SIG-M5 treated with dmso at 0.1 percent for 504 hours (cell line): ENCODE data around the gene ADORA2B.
"Not testable (repeated sequence)": the region's sequence is repeated elsewhere in the genome, so short reads cannot be mapped to it uniquely, and the experiment has no call there.

Experiments used
- DNase-seq: peaks from one replicate; lab custom pipeline; 2025; ENCODE audit not compliant: unreplicated experiment; lab: John Stamatoyannopoulos, UW

The ADORA2B gene

DNA sequence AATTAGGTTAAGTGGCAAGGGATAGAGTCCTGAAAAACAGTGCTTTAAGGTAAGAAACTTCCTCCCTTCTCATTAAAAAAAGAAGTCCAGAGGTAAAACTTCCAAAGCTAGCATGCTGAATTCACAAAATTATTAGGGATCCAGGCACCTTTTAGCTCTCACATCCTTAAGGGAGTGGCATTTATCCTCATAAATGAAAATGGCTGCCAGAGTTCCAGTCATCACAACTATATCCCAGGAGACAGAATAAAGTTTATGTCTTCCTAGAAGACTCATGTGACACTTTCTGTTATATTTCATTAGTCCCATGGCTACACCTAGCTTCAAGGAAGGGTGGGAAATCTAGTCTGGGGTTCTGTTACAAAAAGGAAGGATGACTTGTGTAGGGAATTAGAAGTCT, 23.3 kb upstream of the ADORA2B start:
- DNase-seq = no peak

DNA sequence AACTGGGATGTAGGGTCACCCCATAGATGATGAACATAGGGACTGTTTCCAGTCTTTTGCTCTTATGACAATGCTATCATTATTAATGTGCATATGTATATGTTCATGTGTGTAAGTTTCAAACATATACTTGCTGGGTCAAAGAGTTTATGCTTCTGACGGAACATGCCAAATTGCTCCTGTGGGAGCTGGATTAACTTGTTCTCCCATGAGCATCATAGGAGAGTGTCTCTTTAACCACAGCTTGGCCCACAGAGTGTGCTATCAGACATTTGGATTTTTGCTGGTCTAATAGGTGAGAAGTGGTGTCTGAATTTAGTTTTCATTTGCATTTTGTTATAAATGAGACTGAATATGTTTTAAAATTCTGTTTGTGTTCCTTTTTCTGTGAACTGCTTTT, 22.3 kb upstream of the ADORA2B start:
- DNase-seq = no peak

DNA sequence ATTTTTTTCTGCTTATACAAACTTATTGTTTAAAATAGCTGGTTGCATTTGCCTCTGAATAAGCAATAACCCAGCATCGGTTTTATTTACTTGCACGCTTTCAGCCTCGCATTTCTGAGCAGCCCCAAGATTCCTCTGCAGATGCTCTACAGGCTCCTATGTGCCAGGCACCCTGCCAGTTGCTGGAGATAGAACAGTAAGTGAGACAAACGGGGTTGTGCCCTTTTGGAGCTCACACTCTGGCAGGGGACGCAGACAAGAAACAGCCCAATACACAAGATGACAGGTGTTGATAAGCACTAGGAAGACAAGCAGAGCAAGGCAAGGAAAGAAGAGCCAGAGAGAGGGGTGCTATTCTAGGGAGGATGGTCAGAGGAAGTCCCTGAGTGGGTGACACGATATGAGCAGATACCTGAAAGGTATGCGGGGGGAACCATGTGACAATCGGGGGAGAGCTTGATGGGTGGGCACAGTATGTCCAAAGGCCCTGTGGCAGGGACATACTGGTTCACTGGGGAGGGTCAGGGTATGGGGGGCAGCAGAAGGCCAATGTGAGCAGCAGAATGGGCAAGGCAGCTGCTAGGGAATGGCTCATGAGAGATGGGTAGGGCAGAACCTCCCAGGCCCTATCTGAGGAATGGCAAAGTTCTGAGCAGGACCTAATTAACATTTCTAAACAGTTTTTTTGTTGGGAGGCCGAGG, 18.7 kb upstream of the ADORA2B start:
- DNase-seq = no peak

DNA sequence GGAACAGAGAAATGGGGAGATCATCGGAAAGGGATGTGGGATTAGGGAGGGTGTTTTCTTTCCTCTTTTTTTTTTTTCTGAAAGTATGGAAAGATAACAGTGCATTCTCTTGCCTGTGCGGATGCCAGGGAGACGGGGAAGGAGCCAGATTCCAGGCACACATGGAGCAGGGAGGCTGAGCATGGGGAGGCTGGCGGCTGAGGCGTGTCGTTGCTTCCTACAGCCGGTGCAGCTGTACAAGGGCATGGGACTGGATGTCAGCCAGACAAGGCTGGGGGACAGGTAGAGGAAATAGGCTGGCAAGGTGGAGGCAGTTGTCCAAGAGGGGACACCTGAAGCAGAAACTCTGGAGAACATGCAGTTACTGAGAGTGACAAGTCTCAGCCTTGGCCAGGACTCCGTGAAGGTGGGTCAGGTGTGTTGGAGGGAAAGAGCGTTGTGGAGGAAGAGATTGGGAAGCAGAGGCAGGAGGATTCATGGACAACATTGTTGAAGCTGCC, 16.6 kb upstream of the ADORA2B start:
- DNase-seq = no peak

DNA sequence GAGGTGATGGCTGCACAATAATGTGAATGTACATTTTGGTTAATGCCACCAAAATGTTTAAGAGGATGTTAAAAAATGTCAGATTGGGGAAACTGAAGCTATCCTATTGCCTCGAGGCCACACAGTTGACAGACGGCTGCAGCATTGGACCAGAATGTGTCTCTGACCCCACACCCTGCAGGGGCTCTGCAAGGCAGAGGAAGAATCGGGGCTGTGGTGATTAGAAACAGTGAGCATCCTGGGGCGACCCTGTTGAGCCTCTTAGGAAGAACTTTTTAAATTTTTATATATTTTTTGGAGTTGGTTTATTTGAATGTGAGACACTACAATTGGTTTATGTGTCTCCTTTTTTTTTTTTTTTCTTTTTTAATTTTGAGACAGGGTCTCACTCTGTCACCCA, 15.0 kb upstream of the ADORA2B start:
- DNase-seq = no peak

DNA sequence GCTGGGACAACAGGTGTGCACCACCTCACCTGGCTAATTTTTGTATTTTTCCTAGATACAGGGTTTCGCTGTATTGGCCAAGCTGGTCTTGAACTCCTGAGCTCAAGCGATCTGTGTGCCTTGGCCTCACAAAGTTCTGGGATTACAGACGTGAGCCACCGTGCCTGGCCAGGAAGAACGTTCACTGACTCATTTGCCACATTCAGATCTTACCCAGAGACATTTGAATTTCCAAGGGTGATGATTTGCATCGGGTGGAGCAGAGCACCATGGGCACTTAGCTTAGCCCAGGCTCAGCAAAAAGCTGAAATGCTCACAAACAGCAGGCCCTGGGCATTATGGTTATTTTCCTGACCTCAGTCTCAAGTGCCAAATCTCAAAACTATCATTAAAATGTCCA, 14.5 kb upstream of the ADORA2B start:
- no peak for DNase-seq

DNA sequence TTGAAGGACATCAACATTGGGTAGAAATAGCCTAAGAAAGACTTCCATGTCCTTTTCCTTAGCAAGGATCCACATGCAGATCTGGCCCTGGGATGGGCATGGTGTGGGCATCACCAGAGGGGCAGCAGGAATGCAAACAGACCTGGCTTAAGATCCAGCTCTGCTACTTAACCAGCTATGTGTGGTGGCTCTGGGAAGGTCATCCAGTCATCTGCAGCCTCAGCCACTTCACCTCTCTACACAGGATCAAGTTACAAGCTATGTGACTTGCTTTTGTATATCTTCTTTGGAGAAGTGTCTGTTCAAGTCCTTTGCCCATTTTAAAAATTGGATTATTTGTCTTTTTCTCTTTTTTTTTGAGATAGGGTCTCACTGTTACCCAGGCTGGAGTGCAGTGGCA, 13.5 kb upstream of the ADORA2B start:
- no peak for DNase-seq

DNA sequence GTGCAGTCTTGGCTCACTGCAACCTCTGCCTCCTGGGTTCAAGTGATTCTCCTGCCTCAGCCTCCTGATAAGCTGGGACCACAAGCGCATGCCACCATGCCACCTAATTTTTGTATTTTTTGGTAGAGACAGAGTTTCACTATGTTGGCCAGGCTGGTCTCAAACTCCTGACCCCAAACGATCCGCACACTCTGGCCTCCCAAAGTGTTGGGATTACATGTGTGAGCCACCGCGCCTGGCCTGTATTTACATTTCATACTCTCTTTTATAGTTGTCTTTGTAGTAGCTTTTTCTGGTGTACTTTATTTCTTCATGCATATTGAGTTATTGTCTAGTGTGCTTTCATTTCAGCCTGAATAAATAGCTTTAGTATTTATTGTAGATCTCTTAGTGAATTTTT, 10.1 kb upstream of the ADORA2B start:
- DNase-seq = no peak

DNA sequence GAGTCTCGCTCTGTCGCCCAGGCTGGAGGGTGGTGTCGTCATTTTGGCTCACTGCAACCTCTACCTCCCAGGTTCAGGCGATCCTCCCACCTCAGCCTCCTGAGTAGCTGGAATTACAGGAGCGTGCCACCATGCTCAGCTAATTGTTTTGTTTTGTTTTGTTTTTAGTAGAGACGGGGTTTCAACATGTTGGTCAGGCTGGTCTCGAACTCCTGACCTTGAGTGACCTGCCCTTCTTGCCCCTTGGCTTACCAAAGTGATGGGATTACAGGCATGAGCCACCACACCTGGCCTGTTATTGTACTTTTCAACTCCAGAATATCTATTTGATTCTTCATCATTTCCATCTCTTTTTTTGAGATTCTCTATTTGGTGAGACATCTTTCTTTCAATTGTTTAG, 9.0 kb upstream of the ADORA2B start:
- no peak for DNase-seq

DNA sequence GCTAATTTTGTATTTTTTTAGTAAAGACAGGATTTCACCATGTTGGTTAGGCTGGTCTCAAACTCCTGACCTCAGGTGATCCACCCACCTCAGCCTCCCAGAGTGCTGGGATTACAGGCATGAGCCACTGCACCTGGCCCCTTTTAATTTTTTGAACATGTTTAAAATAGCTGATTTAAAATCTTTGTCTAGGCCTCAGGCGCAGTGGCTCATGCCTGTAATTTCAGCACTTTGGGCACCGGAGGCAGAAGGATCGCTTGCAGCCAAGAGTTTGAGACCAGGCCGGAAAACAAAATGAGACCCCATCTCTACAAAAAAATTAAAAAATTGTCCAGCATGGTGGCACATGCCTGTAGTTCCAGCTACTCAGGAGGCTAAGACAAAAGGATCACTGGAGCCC, 8.4 kb upstream of the ADORA2B start:
- not testable (repeated sequence) for DNase-seq

DNA sequence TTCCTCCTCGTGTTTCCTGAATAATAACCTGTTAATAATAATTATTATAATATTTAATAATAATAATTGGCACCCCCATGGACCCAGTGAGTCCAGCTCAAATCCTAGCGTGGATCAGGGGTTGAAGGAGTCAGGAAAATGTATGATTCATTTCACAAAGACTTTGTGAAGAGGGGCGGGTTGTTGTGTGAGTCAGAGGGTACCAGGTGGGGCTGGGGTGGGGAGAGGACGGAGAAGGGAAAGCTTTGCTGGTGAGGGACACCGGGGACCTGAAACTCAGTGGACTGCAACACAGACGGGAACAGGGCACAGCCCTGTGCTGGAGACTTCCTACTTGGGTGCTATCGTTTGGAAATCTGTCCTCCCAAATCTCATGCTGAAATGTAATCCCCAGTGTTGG, 3.1 kb upstream of the ADORA2B start:
- DNase-seq = no peak

DNA sequence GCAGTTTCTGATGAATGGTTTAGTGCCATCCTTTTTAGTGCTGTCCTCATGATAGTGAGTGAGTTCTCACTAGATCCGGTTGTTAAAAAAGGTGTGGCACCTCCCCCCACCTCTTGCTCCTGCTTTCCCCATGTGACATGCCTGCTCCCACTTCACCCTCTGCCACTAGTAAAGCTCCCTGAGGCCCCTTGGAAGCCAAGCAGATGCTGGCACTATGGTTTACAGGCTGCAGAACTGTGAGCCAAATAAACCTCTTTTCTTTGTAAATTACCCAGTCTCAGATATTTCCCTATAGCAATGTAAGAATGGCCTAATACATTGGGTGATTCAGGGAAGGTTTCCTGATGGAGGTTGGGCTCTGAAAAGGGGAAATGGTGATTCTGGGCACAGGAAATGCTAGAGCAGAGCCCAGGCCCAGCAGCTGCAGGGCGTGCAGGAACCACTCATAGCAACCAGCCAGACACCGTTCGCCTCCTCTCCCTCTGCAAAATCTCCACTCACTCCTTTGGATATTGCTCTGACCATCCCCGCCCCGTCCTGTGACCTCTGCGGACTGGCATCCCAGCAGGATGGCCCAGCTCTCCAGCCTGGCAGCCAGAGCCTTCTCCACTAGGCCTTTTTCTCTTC, 2.6 kb upstream of the ADORA2B start:
- DNase-seq = peak; percentile 79

DNA sequence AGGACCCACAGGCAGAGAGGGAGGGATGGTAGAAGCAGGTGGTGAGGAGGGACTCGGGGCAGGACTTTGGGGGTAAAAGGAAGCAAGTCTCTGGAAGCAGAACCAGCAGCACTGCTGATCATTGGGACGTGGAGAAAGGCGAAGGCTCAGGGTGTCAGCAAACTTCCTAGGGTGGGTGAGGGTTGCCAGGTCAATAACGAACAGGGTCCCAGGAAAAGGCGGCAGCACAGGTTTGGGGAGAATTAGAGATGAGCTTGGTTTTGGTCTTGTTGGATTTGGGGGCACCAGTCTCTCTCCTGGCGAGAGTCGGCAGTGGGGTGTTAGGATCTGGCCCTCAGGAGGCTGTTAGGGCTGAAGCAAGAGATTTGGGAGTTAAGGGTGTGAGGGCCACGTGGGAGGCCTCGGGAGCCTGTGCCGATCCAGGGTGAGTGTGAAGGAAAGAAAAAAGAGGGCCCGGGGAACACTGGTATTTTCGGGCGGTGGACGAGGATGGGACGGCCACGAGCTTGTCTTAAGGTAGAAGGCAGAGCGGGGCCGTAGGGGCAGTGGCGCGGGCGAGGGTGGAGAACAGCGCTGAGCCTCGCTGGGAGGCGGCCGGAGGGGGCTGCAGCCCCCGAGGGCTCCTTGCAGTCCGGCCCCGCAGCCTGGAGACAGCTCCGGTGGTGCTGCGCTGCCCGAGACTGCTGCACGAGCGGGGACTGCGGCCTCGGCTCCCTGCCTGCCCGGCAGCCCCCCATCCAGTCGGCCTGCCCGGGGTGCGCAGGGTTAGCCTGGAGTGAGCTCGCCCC, 765 bp upstream of the ADORA2B start:
- DNase-seq = no peak

DNA sequence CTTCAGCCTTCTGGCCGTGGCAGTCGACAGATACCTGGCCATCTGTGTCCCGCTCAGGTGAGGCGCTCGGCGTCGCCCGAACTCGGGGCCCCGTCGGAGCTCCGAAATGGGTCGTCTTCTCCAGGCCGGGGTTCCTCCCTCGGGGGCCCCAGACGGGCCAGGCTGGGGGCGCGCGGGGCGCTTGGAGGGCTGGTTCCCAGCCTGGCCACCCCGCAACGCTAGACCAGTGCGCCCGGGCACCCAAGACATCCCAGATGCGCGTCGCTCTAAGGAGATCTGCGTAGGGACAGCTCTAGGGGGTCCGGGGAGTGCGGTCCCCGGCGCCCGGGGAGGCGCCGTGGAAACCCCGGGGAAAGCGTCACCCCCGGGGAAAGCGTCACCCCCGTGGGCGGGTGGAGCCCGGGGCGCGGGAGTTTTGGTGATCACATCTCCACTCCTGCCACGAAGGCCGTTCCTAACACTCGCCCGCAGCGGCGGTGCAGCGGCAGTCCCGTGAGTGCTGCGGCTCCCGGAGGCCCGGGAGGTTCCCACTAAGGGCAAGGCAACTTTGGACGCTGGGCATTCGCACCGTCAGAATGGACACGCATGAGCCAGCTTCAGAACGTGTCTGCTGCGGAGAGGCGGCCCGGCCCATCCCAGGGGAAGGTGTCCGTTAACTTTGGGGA, 729 bp downstream of the ADORA2B start:
- no peak for DNase-seq

DNA sequence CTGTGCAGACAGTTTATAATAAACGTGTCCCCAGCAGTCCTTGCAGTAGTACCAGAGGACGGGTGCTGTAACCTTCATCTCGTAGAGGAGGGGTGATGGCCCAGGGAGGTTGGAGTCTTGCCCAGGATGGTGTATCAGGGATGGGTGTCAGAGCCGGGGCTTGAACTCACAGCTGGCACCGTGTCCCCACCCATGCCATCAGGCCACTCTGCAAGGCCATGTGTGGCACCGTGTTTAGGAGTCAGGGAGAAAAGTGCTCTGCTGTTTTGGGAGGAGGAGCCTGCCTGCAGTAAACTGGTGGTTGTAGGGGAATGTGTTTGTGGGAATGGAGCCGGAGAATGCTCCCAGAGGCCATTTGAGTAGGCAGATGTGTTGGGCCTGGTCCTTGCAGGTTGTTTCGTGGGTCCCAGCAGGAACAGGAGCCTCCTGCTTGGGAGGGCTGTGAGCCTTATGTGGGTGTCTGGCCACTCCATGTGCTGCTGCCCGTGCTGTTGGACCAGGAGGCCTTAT, 1.7 kb downstream of the ADORA2B start:
- no peak for DNase-seq

DNA sequence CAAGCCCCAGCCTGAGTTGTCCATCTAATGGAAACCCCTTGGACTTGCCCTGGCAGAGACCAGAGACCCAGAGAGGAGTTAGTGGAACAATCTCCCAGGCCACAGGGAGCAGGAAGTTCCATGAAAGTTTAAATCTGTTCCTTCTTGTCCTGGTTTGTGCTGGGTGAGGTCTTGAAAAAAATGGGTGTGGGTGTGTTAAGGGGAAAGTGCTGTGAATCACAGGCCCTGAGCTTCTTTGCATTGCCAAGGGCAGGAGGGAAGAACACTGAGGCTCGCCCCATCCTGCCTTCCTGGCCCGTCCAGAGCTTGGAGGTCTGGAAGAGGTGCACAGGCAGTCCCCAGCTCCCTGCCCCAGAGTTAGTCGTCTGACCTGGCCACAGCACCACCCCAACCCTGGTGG, 2.3 kb downstream of the ADORA2B start:
- no peak for DNase-seq

DNA sequence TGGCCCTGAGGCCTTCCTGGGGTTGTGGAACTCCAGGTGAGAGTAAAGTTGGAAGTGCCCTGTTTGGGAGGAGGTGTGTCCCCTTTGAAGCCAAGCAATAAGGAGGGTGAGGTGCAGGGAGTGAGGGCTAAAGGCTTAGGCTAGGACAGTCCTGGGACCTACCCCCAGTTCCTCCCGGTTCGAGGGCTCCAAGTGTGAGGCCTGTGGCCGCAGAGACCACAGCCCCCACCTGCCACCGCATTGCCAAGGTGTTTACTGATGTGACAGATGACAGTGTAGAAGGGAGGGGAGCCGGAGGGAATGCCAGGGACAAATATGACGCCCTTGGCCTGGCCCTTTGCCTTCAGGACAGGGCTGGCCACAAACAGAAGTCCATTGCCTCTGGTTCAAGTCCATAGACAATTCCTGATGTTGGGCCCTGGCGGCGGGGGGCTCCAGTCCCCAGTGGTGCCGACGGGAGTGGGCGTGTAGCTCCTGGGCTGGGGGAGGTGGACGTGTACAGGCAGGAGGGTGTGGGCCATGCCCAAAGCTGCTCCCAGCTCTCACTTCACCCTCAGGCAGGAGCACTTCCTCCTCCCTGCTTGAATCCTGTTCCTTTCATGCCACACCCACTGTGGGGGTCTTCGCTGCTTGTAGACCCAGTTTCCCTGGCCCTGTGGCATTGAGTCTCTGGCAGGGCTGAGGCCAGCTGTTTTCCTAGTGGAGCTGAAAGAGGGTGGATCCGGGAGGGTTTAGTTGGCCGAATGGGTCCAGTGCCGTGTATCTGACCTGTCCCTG, 3.2 kb downstream of the ADORA2B start:
- no peak for DNase-seq

DNA sequence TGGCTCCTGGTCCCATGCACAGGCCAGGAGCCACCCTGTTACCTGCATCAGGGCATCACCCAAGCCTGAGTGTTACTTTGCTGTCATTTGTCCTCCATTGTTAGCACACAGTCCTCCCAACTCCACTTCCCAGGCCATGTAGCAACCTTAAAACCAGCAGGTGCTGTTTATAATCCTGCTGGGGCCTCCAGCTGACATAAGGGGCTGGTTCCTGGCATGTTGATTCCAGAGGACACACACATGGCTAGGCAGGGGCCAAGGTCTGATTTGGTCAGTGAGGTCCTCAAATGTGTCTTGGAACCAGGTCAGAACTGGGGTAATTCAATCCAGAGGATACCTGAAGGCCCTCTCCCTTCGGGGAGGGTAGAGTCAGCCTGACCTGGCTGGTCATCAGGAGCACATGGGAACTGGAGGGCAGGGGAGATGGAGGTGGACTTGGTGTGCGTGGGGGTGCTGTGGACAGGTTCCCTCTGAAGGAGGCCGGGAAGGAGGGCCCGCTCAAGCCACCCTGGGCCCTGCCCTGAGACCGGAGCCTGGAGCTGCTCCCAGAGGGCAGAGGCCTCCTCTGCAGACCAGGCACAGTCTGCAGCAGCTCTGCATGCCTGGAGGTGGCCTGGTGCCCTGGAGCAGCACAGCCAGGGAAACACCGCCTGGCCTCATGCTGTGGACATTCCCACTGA, 6.6 kb downstream of the ADORA2B start:
- DNase-seq = no peak

DNA sequence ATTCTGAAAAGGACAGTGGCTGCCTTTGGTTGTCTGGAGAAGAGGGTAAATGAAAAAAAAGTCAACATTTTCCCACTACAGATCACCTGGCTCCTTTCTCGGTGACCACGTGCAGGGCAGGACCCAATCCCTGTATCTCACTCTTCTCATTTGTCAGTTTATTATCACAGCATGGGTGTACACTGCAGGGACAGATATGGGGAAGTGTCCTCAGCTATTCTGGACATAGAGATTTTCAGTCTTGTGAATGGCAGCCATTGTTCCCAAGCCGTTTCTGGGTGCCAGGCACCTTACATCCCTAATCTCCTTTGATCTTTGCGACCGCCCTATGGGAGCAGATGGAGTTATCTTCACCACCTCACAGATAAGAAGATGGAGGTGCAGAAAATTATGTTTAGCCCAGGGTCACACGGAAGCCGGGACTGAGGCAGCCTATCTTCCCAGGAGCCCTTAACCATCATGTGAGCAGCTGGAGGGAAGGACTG, 7.2 kb downstream of the ADORA2B start:
- DNase-seq = no peak
